MV-4-11 (cell line): ENCODE results near the gene FOLR2.

Experiments
- DNase-seq: peaks from one replicate; lab custom pipeline; 2025; lab: John Stamatoyannopoulos, UW

FOLR2 gene

GRCh38 chr11:72267956-72268617 lies 51.5 kb downstream of the FOLR2 start:
- no peak for DNase-seq
